Activated CD8-positive, alpha-beta memory T cell treated with anti-CD3 and anti-CD28 coated beads, Interleukin-2, amount 50 U/mL, for 48 hours (primary cell): ENCODE measurements around the gene ST8SIA1.
"Not testable (repeated sequence)": the region's sequence is repeated elsewhere in the genome, so short reads cannot be mapped to it uniquely, and the experiment has no call there.

Source experiments
- DNase-seq: peaks from one replicate; pipeline ENCODE4 v3.0.0-alpha.2; 2020

The ST8SIA1 gene

DNA sequence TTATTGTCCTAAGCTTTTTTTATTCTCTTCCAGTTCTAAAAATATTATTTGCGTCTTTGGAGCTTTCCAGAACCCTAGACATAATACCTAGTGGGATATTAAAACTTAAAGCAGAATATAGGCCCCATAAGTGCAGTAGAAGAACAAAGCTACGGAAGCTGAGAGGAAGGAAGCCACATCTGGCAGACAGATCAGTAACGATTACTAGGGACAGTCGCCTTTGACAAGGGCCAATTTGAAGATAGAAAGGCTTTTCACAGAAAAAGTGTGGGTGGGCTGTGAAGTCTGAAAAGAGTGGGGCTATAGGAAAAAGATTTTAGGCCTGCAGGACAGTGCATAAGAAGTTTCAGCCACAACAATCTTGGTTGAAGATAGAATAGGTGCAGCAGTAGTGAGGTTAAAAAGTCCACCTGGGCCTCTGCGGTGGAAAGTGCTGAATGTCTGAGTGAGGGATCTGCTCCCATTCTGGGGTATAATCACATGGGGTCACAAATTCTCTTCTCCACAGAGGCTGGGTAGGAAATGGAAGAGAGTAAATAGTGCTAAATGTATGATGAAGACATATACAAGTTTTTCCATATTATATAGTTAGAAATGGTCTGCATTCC, 174.0 kb downstream of the ST8SIA1 start:
- no peak for DNase-seq

DNA sequence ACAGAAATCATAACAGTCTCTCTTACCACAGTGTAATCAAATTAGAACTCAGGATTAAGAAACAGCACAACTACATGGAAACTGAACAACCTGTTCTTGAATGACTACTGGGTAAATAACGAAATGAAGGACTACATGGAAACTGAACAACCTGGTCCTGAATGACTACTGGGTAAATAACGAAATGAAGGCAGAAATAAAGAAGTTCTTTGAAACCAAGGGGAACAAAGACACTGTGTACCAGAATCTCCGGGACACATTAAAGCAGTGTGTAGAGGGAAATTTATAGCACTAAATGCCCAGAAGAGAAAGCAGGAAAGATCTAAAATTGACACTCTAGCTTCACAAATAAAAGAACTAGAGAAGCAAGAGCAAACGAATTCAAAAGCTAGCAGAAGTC, 185.2 kb downstream of the ST8SIA1 start:
- DNase-seq = not testable (repeated sequence)

DNA sequence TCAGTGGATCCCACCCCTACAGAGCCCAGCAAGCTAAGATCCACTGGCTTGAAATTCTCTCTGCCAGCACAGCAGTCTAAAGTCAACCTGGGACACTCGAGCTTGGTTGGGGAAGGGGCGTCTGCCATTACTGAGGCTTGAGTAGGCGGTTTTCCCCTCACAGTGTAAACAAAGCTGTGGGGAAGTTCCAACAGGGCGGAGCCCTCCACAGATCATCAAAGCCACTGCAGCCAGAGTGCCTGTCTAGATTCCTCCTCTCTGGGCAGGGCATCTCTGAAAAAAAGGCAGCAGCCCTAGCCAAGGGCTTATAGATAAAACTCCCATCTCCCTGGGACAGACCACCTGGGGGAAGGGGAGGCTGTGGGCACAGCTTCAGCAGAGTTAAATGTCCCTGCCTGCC, 187.8 kb downstream of the ST8SIA1 start:
- not testable (repeated sequence) for DNase-seq
